Middle frontal gyrus (tissue), 1 donor: Measurements from ENCODE around the gene HSPA14.
"Not testable (repeated sequence)": the region's sequence is repeated elsewhere in the genome, so short reads cannot be mapped to it uniquely, and the experiment has no call there.

Experiments used
- DNase-seq: peaks from one replicate; pipeline ENCODE4 v3.0.0-alpha.2; 2015; ENCODE audit warnings: low spot score; ENCODE audit errors: extremely low spot score

Gene HSPA14

GRCh38 chr10:14880229-14880628 is 42.1 kb downstream of the HSPA14 start:
- DNase-seq: no peak

- no peak for DNase-seq
Observed at GRCh38 chr10:14884082-14884481, 46.0 kb downstream of the HSPA14 start.

- no peak for DNase-seq
Observed at GRCh38 chr10:14889318-14889717, 51.2 kb downstream of the HSPA14 start.

- DNase-seq: no peak
Observed at GRCh38 chr10:14891151-14891550, 53.0 kb downstream of the HSPA14 start.

GRCh38 chr10:14904316-14904732 is 66.2 kb downstream of the HSPA14 start:
- DNase-seq: no peak

- DNase-seq: no peak
Observed at GRCh38 chr10:14904864-14905263, 66.8 kb downstream of the HSPA14 start.

- no peak for DNase-seq
Observed at GRCh38 chr10:14905890-14906289, 67.8 kb downstream of the HSPA14 start.

- DNase-seq: no peak
Observed at GRCh38 chr10:14906765-14907164, 68.7 kb downstream of the HSPA14 start.

GRCh38 chr10:14907591-14907990 is 69.5 kb downstream of the HSPA14 start:
- DNase-seq: not testable (repeated sequence)

GRCh38 chr10:14909101-14909500 is 71.0 kb downstream of the HSPA14 start:
- no peak for DNase-seq

- no peak for DNase-seq
Observed at GRCh38 chr10:14910953-14911352, 72.8 kb downstream of the HSPA14 start.

- no peak for DNase-seq
Observed at GRCh38 chr10:14911801-14912200, 73.7 kb downstream of the HSPA14 start.

- DNase-seq: no peak
Observed at GRCh38 chr10:14916600-14916999, 78.5 kb downstream of the HSPA14 start.

- DNase-seq: no peak
Observed at GRCh38 chr10:14917827-14918226, 79.7 kb downstream of the HSPA14 start.

GRCh38 chr10:14918964-14919363 is 80.9 kb downstream of the HSPA14 start:
- DNase-seq: no peak
